Effector memory CD8-positive, alpha-beta T cell (primary cell): ENCODE measurements around the gene ABL2.

Experiments used
- ATAC-seq: fragments of 150-1000 bp; cut with Tn5 transposase; replicated peaks from 2 replicates; pipeline ENCODE4 v1.10.0; 2021; ENCODE audit warnings: mild to moderate bottlenecking, moderate library complexity
- DNase-seq, 3 experiments: peaks; one replicate each; pipeline ENCODE4 v3.0.0; 2021
- H3K27ac Mint-ChIP-seq, 2 donors: one replicate each; pipeline ENCODE4 v1.8.0; 2022; ENCODE audit warnings: mild to moderate bottlenecking in 2 of 2, mixed read lengths in 2 of 2, moderate library complexity in 2 of 2
- H3K27me3 Mint-ChIP-seq, 2 donors: one replicate each; pipeline ENCODE4 v1.8.0; 2022; ENCODE audit warnings: mixed read lengths in 2 of 2
- H3K36me3 Mint-ChIP-seq: one replicate; pipeline ENCODE4 v1.8.0; 2022; ENCODE audit warnings: mild to moderate bottlenecking, moderate library complexity, mixed read lengths; ENCODE audit not compliant: insufficient read depth
- H3K4me1 Mint-ChIP-seq, 2 donors: one replicate each; pipeline ENCODE4 v1.8.0; 2022; ENCODE audit warnings: low read depth in 2 of 2, mixed read lengths in 2 of 2
- H3K4me3 Mint-ChIP-seq, 2 donors: one replicate each; pipeline ENCODE4 v1.8.0; 2022; ENCODE audit warnings: mild to moderate bottlenecking in 2 of 2, mixed read lengths in 2 of 2, moderate library complexity in 2 of 2
- H3K9me3 Mint-ChIP-seq, 2 donors: one replicate each; pipeline ENCODE4 v1.8.0; 2022; ENCODE audit warnings: mixed read lengths in 2 of 2

The ABL2 gene

DNA sequence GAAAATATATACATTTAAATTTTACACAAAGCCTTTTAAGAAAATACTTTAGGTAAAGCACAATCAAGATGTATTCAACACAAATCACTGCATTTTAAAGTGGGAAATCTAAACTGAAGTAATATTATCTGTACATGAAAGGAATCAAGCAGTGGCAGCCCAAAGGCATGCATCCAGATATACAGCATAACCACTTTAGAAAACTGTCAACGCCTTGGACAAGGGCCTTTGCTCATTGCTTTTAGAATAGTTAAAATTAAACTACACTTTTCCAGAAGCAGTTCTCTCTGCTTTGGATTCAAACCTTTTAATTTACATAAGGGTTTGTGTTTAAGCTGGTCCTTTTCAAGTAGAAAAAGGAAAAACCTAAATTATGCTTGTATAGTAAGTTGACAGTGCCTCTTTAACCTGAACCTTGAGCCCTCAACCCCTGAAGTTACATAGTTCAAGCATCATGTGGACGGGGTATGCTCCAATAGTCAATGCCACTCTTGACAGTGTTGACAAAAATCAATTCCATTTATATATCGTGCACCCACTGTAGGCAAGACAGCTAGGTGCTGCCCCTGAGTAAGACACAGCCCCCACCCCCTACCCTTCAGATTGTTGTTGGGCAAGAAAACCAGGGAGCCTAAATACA lies 124.7 kb downstream of the ABL2 start:
- no peak for DNase-seq
- no peak overlapping the region for H3K27ac Mint-ChIP-seq
- no peaks in the 10 kb centered on the region for H3K4me1 Mint-ChIP-seq
- peaks cover 13% of the 10 kb centered on the region for H3K36me3 Mint-ChIP-seq
- H3K4me3 Mint-ChIP-seq, result no peak overlapping the region
- ATAC-seq, result no peak
- no peaks in the 10 kb centered on the region for H3K9me3 Mint-ChIP-seq
- no peaks in the 10 kb centered on the region for H3K27me3 Mint-ChIP-seq

DNA sequence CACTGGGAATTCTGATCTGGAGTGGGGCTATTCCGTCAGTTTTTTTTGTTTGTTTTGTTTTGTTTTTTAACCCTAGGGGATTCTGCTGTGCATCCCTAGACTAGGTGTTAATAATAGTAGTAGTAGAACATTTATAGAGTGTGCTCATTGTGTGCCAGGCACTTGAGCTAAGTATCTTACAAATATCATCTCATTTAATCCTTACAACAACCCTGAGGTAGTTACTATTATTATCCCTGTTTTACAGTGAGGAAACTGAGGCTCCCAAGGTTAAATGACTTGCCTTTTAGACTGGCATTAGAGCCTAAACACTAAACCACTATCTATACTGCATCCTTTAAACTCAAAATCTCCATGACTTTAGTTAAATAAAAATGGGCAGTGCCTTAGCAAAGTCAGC lies 125.5 kb downstream of the ABL2 start:
- H3K4me3 Mint-ChIP-seq, result no peak overlapping the region
- DNase-seq (no peak), ATAC-seq (no peak)
- H3K27me3 Mint-ChIP-seq, result no peaks in the 10 kb centered on the region
- peaks cover 6% of the 10 kb centered on the region for H3K36me3 Mint-ChIP-seq
- no peaks in the 10 kb centered on the region for H3K9me3 Mint-ChIP-seq
- no peak overlapping the region for H3K27ac Mint-ChIP-seq
- H3K4me1 Mint-ChIP-seq, result no peaks in the 10 kb centered on the region

DNA sequence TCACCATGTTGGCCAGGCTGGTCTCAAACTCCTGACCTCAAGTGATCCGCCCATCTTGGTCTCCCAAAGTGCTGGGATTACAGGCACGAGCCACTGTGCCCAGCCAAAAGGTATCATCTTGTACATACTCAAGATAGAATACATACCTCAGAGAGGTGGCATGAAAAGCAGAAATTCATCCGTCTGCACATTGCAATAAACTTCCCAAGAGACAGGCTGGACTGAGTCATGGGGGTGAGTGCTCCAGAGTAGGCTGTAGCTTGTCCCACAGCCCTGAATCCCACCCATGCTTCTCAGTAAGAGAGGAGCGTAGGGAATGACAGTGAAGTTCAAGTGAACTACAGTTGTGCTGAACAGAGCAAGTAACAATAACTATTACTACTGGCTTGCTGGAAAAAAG lies 127.9 kb downstream of the ABL2 start:
- Mint-ChIP-seq H3K4me3 (no peak overlapping the region), H3K27ac (no peak overlapping the region), H3K36me3 (peaks cover 17% of the 10 kb centered on the region), H3K27me3 (no peaks in the 10 kb centered on the region), H3K4me1 (no peaks in the 10 kb centered on the region), H3K9me3 (no peaks in the 10 kb centered on the region)
- DNase-seq (no peak), ATAC-seq (no peak)

DNA sequence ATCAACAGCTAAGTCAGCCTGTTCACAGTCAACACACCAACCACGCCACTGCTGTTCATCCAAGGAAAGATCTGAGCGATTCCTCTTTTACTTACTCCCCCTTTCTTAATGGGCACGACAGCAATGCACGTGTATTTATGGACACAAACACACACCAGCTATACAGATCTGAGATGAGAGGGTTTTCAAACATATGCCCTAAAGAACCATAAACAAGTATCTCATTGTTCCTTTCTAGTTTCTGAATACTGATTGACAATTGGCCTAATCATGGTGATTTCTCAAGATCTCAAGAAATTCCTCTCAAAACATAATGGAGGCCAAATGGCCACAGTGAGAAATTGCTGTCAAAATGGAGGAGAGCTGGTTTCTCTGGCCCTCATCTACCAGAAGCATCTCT lies 129.6 kb downstream of the ABL2 start:
- H3K9me3 Mint-ChIP-seq, result no peaks in the 10 kb centered on the region
- no peak overlapping the region for H3K4me3 Mint-ChIP-seq
- H3K27me3 Mint-ChIP-seq, result no peaks in the 10 kb centered on the region
- H3K4me1 Mint-ChIP-seq, result no peaks in the 10 kb centered on the region
- DNase-seq (no peak), ATAC-seq (no peak)
- H3K36me3 Mint-ChIP-seq, result peaks cover 23% of the 10 kb centered on the region
- peak overlapping the region in 1 of 2 donors; percentile 46 for H3K27ac Mint-ChIP-seq

DNA sequence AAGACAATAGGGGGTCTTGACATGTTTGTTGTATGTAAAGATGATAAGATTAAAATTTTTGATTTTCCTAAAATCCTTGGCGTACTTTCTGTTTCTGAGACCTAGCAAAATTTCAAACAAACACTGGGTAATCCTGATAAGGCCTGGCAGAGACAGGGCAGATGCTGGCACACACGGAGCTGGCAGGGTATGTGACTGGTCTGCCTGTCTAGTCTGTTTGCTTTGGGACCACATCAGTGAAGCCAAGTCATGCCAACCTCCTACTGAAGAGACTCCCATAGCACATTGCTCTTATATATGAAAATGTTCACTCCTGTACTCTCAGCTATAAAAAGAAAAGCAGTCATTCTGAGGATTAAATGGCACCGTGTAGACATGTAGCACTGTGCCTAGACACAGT lies 133.6 kb downstream of the ABL2 start:
- Mint-ChIP-seq H3K4me1 (peaks cover 3 to 5% of the 10 kb centered on the region in 2 donors), H3K9me3 (no peaks in the 10 kb centered on the region), H3K27me3 (no peaks in the 10 kb centered on the region), H3K4me3 (no peak overlapping the region), H3K36me3 (peaks cover 31% of the 10 kb centered on the region), H3K27ac (peak overlapping the region; percentile 33 to 36)
- no peak for ATAC-seq
- DNase-seq, result no peak

DNA sequence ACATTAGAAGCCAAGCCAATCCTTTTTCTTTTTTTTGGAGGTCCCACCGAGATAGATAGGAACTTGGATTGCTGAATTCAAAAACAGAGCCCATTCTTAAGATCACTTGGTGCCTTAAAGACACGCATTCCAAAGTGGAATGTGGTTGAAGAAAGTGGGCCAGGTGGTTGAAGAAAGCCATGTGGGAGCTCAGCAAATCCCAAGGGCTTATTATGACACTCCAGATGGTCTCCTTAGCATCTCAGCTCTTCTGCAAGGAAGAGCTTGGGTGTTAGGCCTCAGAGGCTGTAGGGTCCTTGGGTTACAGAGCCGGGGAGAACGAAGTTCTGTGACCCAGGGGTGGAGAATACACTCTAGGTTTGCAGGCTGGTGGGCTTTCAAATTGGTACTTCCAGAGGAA lies 134.1 kb downstream of the ABL2 start:
- Mint-ChIP-seq H3K4me1 (peaks cover 5 to 7% of the 10 kb centered on the region in 2 donors), H3K4me3 (no peak overlapping the region), H3K9me3 (no peaks in the 10 kb centered on the region), H3K27me3 (no peaks in the 10 kb centered on the region), H3K36me3 (peaks cover 33% of the 10 kb centered on the region), H3K27ac (peak overlapping the region; percentile 33 to 36)
- ATAC-seq (no peak), DNase-seq (no peak)

DNA sequence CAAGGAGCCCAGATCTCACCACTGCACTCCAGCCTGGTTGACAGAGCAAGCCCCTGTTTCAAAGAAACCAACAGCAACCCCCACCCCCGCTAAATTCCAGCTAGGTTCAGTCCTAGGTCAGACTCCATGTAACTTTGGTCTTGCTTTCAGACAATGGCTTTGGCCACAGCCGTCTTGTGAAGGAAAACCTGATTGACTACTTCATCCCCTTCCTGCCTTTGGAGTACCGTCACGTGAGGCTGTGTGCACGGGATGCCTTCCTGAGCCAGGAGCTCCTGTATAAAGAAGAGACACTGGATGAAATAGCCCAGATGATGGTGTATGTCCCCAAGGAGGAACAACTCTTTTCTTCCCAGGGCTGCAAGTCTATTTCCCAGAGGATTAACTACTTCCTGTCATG lies 134.7 kb downstream of the ABL2 start:
- ATAC-seq (no peak), DNase-seq (no peak)
- Mint-ChIP-seq H3K9me3 (no peaks in the 10 kb centered on the region), H3K36me3 (peaks cover 34% of the 10 kb centered on the region), H3K4me3 (no peak overlapping the region), H3K4me1 (peaks cover 7 to 9% of the 10 kb centered on the region in 2 donors), H3K27ac (peak overlapping the region in 1 of 2 donors; percentile 36), H3K27me3 (no peaks in the 10 kb centered on the region)

DNA sequence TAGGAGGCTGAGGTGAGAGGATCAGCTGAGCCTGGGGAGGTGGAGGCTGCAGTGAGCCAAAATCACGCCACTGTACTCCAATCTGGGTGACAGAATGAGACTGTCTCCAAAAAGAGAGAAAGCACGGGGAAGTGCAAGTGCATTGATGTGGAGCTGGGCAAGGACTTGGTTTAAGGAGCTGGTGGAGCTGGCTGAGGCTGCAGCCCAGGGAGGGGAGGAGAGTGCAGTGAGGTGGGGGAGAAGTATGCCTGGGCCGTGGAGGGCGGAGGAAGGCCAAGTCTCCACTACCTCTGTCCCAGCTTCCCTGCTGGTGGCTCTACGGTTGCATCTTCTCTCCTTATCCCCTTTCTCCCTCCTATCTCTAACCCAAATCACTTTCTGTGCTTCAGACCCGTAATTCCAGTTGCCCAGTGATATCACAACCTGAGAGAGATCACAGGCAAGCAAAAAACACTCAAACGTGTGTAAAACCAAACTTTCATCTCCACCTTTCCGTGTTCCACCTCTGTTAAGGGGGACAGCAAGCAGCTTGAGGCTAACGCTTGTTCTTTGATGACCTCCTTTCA lies 136.5 kb downstream of the ABL2 start:
- Mint-ChIP-seq H3K27me3 (no peaks in the 10 kb centered on the region), H3K27ac (peak overlapping the region; percentile 60 to 72), H3K36me3 (peaks cover 40% of the 10 kb centered on the region), H3K9me3 (no peaks in the 10 kb centered on the region), H3K4me1 (peaks cover 9 to 10% of the 10 kb centered on the region in 2 donors), H3K4me3 (no peak overlapping the region)
- ATAC-seq, result no peak
- DNase-seq, result no peak

DNA sequence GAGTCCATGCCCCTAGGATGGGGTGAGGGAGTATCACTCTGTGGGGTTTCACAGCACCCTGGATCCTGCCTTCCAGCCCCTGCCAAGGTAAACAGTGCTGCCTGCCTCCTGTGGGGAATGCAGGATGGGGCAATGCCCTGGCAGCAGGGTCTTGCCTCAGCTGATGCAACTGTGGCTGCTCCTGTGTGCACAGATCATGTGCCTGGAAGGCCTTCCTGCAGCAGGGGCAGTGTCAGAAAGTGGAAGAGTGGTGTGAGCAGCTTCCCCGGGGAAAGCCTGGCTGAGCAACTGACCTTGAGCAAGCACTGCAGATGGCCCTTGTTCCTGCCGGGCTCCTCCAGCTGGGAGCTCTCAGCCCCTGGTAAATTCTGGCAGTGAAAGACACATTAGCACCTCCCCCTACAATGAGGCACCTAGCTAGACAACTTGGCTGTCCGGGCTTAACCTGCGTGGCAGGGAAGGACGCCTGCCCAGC lies 137.7 kb downstream of the ABL2 start:
- DNase-seq, result no peak
- H3K4me3 Mint-ChIP-seq, result no peak overlapping the region
- H3K36me3 Mint-ChIP-seq, result peaks cover 34% of the 10 kb centered on the region
- peaks cover 9 to 10% of the 10 kb centered on the region in 2 donors for H3K4me1 Mint-ChIP-seq
- no peak for ATAC-seq
- H3K27ac Mint-ChIP-seq, result peak overlapping the region; percentile 72 to 82
- H3K9me3 Mint-ChIP-seq, result no peaks in the 10 kb centered on the region
- H3K27me3 Mint-ChIP-seq, result no peaks in the 10 kb centered on the region

DNA sequence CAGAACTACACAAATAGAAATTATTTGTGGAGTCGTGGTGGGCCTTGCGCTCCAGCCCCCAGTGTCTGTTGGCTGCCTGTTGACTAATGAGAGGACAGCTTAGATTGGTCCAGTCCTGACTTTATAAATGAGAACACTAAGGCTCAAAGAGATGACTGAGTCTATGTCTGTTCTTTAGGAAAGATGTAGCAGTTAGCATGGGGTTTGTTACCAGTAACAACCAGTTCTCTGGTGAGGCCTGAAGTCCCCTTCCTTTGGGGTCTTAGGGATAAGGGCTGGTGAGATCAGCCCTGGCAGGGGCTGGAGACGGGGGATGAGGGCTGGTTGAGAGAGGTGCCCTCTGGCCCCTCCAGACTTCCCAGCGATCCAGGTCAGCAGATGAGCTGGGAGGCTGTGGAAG lies 138.6 kb downstream of the ABL2 start:
- Mint-ChIP-seq H3K27me3 (no peaks in the 10 kb centered on the region), H3K4me3 (no peak overlapping the region), H3K27ac (peak overlapping the region; percentile 72 to 82), H3K9me3 (no peaks in the 10 kb centered on the region), H3K36me3 (peaks cover 33% of the 10 kb centered on the region), H3K4me1 (peaks cover 9 to 10% of the 10 kb centered on the region in 2 donors)
- DNase-seq (no peak), ATAC-seq (no peak)

DNA sequence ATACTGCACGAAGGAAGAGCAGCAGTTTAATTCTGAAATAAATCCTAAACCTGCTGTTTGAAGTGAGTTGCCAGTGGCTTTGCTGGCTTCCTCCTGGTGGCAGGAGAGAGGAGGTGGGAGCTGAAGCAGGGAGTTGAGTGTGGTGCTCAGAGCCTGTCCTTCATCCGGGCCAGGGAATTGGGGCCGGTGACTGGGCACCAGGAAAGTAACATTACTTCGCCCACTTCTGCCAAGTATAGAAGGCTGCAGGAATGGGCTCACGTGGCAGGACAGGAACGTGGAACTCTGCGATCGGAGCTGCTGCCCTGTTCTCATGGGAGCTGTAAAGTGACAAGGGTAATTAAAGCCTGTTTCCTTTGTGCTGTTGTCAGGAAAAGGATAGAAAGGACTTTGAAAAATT lies 139.0 kb downstream of the ABL2 start:
- Mint-ChIP-seq H3K27ac (peak overlapping the region; percentile 72 to 82), H3K36me3 (peaks cover 33% of the 10 kb centered on the region)

DNA sequence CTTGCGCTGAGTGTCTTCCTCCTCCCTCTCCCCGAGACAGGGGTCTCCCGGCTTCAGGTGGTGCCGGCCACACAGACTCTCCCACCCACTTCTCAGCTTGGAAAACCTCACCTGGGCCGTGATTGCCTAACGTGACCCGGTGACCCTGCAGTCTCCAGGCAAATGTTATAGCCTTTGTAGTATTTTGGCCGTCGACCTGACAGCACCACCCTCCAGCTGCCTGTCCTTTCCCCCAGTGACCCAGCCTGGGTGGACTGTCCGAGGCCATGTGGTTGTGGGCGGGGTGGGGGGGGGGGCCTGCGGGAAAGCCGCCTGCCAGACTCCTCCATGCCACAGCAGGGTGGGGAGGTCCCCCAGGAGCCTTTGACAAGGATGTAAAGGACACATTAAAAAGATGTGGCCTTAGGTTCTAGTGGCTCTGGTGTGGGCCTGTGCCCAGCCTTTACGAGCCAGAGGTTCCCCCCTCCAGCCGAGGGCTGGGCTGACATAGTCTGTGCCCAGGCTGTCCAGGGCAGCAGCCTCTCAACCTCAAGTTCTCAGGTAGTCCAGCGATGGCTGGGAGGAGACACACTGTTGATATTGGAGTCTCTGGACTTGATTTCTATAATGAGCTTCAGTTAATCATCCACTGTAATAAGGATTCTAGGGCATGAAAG lies 139.5 kb downstream of the ABL2 start:
- Mint-ChIP-seq H3K4me3 (no peak overlapping the region), H3K27me3 (no peaks in the 10 kb centered on the region), H3K9me3 (no peaks in the 10 kb centered on the region), H3K36me3 (peaks cover 36% of the 10 kb centered on the region), H3K27ac (peak overlapping the region in 1 of 2 donors; percentile 72), H3K4me1 (peaks cover 9 to 10% of the 10 kb centered on the region in 2 donors)
- no peak for ATAC-seq
- no peak for DNase-seq

More for the DNA sequence above, 139.0 kb downstream of the ABL2 start:
- Mint-ChIP-seq H3K27me3 (no peaks in the 10 kb centered on the region), H3K4me1 (peaks cover 9 to 10% of the 10 kb centered on the region in 2 donors), H3K9me3 (no peaks in the 10 kb centered on the region), H3K4me3 (no peak overlapping the region)
- DNase-seq (no peak), ATAC-seq (no peak)

DNA sequence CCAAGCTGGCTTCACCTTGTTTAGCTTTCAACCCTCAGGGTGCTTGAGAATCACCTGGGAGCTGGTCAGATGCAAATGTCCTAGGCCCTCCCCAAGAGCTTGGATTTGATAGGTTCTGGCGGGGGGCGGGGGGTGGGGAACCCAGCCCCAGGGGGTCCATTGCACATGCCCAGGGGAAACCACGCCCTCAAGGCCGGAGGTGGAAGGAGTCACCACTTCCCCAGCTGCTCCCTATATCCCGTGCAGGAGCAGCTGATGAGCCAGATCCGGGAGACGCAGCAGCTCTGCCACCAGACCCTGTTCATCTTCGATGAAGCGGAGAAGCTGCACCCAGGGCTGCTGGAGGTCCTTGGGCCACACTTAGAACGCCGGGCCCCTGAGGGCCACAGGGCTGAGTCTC lies 141.8 kb downstream of the ABL2 start:
- Mint-ChIP-seq H3K27me3 (no peaks in the 10 kb centered on the region), H3K4me1 (peaks cover 15 to 18% of the 10 kb centered on the region in 2 donors), H3K9me3 (no peaks in the 10 kb centered on the region), H3K36me3 (peaks cover 40% of the 10 kb centered on the region), H3K27ac (peak overlapping the region in 1 of 2 donors; percentile 53), H3K4me3 (no peak overlapping the region)
- DNase-seq (no peak), ATAC-seq (no peak)

DNA sequence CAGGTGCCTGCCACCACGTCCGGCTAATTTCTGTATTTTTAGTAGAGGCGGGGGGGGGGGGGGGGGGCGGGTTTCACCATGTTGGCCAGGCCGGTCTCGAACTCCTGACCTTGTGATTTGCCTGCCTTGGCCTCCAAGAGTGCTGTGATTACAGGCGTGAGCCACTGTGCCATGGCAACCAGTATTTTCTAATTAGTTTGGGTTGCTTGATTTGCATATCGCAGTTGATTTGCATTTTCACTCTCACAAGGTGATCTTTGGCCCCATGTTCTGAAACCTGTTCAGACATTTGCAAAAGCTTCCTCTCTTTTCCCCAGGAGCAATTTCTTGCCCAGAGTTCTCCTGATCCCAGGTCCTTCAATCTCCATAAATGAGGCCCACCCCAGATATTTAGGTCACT lies 145.9 kb downstream of the ABL2 start:
- DNase-seq (no peak), ATAC-seq (no peak)
- Mint-ChIP-seq H3K9me3 (no peaks in the 10 kb centered on the region), H3K4me3 (peak overlapping the region; percentile 99), H3K4me1 (peaks cover 21 to 26% of the 10 kb centered on the region in 2 donors), H3K27me3 (no peaks in the 10 kb centered on the region), H3K27ac (peak overlapping the region; percentile 97 to 98), H3K36me3 (peaks cover 30% of the 10 kb centered on the region)
